Spinal cord (tissue), 10 donors: ENCODE measurements around the gene MRAP2. TPM values are rescaled to one million over a fixed set of nuclear protein-coding genes. Genes with fewer than 3 reads are reported as not detected.
"Not testable (repeated sequence)": the region's sequence is repeated elsewhere in the genome, so short reads cannot be mapped to it uniquely, and the experiment has no call there.

Source experiments
- DNase-seq, 6 donors: peaks; one replicate each; pipeline versions ENCODE4 v3.0.0 to v3.0.0-alpha.2; 2013 to 2015; ENCODE audit warnings: low spot score in 6 of 6, low read depth in 4 of 6
- H3K27ac ChIP-seq: one replicate; pipeline ENCODE4 v1.5.1; 2013; ENCODE audit warnings: low read depth, low read length, control low read depth
- H3K27me3 ChIP-seq: one replicate; pipeline ENCODE4 v1.6.1; 2013; ENCODE audit warnings: low read length; ENCODE audit not compliant: control insufficient read depth, insufficient read depth
- H3K36me3 ChIP-seq: one replicate; pipeline ENCODE4 v1.6.1; 2013; ENCODE audit warnings: low read length; ENCODE audit not compliant: control insufficient read depth, insufficient read depth
- H3K4me1 ChIP-seq: one replicate; pipeline ENCODE4 v1.6.1; 2013; ENCODE audit warnings: low read length; ENCODE audit not compliant: control insufficient read depth, insufficient read depth
- H3K4me3 ChIP-seq: one replicate; pipeline ENCODE4 v1.5.1; 2013; ENCODE audit warnings: low read depth, low read length, control low read depth
- H3K9me3 ChIP-seq: one replicate; pipeline ENCODE4 v1.6.1; 2013; ENCODE audit warnings: low read length; ENCODE audit not compliant: control insufficient read depth, insufficient read depth
- WGBS: methylation state at CpG from one replicate; pipeline ENCODE4 v1.1.5; 2013; ENCODE audit warnings: missing lambda C conversion rate; ENCODE audit not compliant: insufficient coverage; 5-methylcytosine and 5-hydroxymethylcytosine counted together
- polyA plus RNA-seq, 2 donors: library from polyadenylated mRNA; unstranded; fragments of 120-200 nt; gene quantifications; one replicate each; pipeline ENCODE4 v1.2.1, GENCODE V29; 2013; ENCODE audit not compliant: insufficient read length in 2 of 2
- total RNA-seq, 2 donors: library from RNA; depleted of rRNA in 1 of 2; stranded (reverse); fragments of 120-200 nt in 1 of 2; fragments of >200 nt in 1 of 2; gene quantifications; one replicate each; pipeline versions ENCODE4 v1.2.3 to v1.2.4, GENCODE V29; 2013 to 2014
- donor health status: healthy.

The MRAP2 gene
- total and polyA plus RNA-seq, 4 donors, result 5.4 to 17.3 (median 8.1) TPM

- Histone ChIP-seq H3K36me3 (no peaks in the 10 kb centered on the region), H3K27me3 (no peaks in the 10 kb centered on the region), H3K4me3 (no peak overlapping the region), H3K4me1 (no peaks in the 10 kb centered on the region), H3K27ac (no peak overlapping the region), H3K9me3 (no peaks in the 10 kb centered on the region)
- WGBS, result 50% methylated on average over 2 of the region's 2 CpGs
- peak in 1 of 6 donors; percentile 37 for DNase-seq
Observed at GRCh38 chr6:84065693-84066290, 32.2 kb downstream of the MRAP2 start.

- WGBS, result 100% methylated on average over 1 of the region's 3 CpGs
- H3K4me1 ChIP-seq, result no peaks in the 10 kb centered on the region
- H3K9me3 ChIP-seq, result no peaks in the 10 kb centered on the region
- no peaks in the 10 kb centered on the region for H3K27me3 ChIP-seq
- H3K36me3 ChIP-seq, result no peaks in the 10 kb centered on the region
- DNase-seq, result no peak
- no peak overlapping the region for H3K4me3 ChIP-seq
- H3K27ac ChIP-seq, result no peak overlapping the region
Observed at GRCh38 chr6:84066536-84066935, 33.0 kb downstream of the MRAP2 start.

- not testable (repeated sequence) for H3K4me3 ChIP-seq, H3K4me1 ChIP-seq, H3K9me3 ChIP-seq, DNase-seq, H3K27me3 ChIP-seq, H3K27ac ChIP-seq, H3K36me3 ChIP-seq
- WGBS, result 100% methylated on average over 1 of the region's 5 CpGs
Observed at GRCh38 chr6:84068873-84069272, 35.3 kb downstream of the MRAP2 start.

GRCh38 chr6:84072442-84072997 lies 38.9 kb downstream of the MRAP2 start:
- H3K4me1 ChIP-seq, result peaks cover 3% of the 10 kb centered on the region
- H3K9me3 ChIP-seq, result no peaks in the 10 kb centered on the region
- WGBS, result 81% methylated on average over 7 of the region's 7 CpGs
- no peaks in the 10 kb centered on the region for H3K27me3 ChIP-seq
- H3K27ac ChIP-seq, result no peak overlapping the region
- H3K36me3 ChIP-seq, result no peaks in the 10 kb centered on the region
- no peak for DNase-seq
- H3K4me3 ChIP-seq, result no peak overlapping the region

- Histone ChIP-seq H3K27me3 (no peaks in the 10 kb centered on the region), H3K9me3 (no peaks in the 10 kb centered on the region), H3K4me1 (peaks cover 3% of the 10 kb centered on the region), H3K27ac (no peak overlapping the region), H3K4me3 (no peak overlapping the region), H3K36me3 (no peaks in the 10 kb centered on the region)
- 10% methylated on average over 2 of the region's 6 CpGs for WGBS
- peak in 1 of 6 donors; percentile 73 for DNase-seq
Observed at GRCh38 chr6:84074988-84075781, 41.6 kb downstream of the MRAP2 start.

GRCh38 chr6:84077645-84078044 lies 44.1 kb downstream of the MRAP2 start:
- DNase-seq, result no peak
- Histone ChIP-seq H3K9me3 (no peaks in the 10 kb centered on the region), H3K36me3 (no peaks in the 10 kb centered on the region), H3K27me3 (no peaks in the 10 kb centered on the region), H3K4me3 (no peak overlapping the region), H3K4me1 (peaks cover 3% of the 10 kb centered on the region), H3K27ac (no peak overlapping the region)
- WGBS, result no CpG with 5 or more reads among the region's 2 CpGs

GRCh38 chr6:84078335-84078734 lies 44.8 kb downstream of the MRAP2 start:
- Histone ChIP-seq H3K27me3 (no peaks in the 10 kb centered on the region), H3K4me3 (no peak overlapping the region), H3K36me3 (no peaks in the 10 kb centered on the region), H3K4me1 (peaks cover 3% of the 10 kb centered on the region), H3K9me3 (no peaks in the 10 kb centered on the region), H3K27ac (no peak overlapping the region)
- DNase-seq, result no peak
- WGBS, result 60% methylated on average over 1 of the region's 1 CpG

GRCh38 chr6:84081222-84081621 lies 47.6 kb downstream of the MRAP2 start:
- WGBS, result no CpG with 5 or more reads among the region's 2 CpGs
- Histone ChIP-seq H3K27me3 (no peaks in the 10 kb centered on the region), H3K9me3 (no peaks in the 10 kb centered on the region), H3K36me3 (no peaks in the 10 kb centered on the region), H3K27ac (no peak overlapping the region), H3K4me1 (no peaks in the 10 kb centered on the region), H3K4me3 (no peak overlapping the region)
- DNase-seq, result no peak

GRCh38 chr6:84082689-84083265 lies 49.2 kb downstream of the MRAP2 start:
- 29% methylated on average over 4 of the region's 11 CpGs for WGBS
- Histone ChIP-seq H3K27ac (no peak overlapping the region), H3K4me1 (no peaks in the 10 kb centered on the region), H3K36me3 (no peaks in the 10 kb centered on the region), H3K9me3 (no peaks in the 10 kb centered on the region), H3K4me3 (no peak overlapping the region), H3K27me3 (no peaks in the 10 kb centered on the region)
- peak in 1 of 6 donors; percentile 39 for DNase-seq
